HG02610 (cell line): ENCODE measurements around the gene EEF2K.

Experiments
- ATAC-seq: cut with Tn5 transposase; IDR thresholded peaks from one replicate; pipeline ENCODE4 v1.9.1; 2021; ENCODE audit warnings: mild to moderate bottlenecking, moderate library complexity; ENCODE audit not compliant: unreplicated experiment

Gene EEF2K

DNA sequence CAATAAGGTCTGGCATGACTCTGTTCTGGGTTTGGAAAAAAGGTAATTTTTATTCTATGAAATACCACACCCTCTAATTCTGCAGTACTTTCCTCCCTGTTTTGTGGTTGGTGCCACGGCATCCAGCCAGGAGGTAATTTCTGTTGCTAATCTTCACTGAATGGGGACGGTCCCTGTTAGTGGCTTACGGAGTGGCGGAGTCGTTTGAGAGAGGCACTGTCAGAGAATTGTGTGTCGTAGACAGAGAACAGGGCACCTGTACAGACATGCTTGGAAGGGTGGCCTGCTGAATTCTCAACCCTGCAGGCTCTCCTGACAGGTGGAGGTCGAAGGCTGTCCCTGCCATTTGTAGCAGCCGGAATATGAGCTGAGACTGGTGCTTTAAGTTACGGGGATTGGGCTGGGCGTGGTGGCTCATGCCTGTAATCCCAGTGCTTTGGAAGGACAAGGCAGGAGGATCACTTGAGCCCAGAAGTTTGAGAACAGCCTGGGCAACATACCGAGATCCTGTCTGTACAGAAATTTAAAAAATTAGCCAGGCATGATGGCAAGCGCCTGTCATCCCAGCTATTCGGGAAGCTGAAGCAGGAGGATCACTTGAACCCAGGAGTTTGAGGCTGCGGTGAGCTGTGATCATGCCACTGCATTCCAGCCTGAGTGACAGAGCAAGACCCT lies 33.2 kb downstream of the EEF2K start:
- ATAC-seq, result no peak

DNA sequence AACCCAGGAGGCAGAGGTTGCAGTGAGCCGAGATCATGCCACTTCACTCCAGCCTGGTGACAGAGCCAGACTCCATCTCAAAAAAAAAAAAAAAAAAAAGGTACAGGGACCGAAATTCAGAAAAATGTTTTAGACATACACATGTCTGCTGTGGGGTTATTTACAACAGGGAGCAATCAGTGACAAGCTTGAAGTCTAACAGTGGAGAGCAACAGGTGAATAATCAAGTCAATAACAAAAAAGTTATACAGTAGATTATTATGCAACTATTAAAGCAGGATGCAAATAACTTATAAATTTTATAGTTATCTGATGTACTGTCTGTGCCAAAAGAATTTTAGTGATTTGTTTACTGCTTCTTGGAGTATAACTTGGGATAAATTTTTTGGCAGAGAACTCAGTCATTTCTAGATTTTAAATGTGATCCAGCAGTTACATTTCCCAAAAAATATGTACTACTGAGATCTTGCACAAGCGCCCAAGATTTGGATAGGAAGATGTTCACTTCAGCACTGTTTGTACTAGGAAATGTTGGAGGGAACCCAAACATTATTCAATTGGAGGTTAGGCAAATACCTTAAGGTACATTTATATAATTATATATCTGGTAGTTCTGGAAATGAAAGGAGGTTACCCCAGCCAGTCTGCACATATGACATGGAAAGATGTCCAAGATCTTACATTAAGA lies 34.1 kb downstream of the EEF2K start:
- no peak for ATAC-seq

DNA sequence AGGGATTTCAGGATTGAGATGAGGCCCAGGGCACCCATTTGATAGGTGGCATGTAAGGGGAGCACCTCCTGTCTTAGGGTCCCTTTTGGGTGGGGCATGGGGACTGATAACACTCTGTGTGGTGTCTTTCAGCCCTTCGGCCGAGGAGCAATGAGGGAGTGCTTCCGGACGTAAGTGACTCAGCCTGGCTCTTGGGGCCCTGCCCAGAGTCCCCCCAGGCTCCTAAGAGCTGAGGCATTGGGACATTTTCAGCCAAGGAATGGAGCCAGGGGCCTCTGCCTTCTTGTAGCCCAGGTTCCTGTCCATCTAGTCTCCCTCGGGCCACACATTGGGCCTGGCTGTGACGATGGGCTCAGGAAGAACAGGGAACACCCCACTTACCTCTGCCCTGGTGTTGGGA lies 44.4 kb downstream of the EEF2K start:
- ATAC-seq, result no peak

DNA sequence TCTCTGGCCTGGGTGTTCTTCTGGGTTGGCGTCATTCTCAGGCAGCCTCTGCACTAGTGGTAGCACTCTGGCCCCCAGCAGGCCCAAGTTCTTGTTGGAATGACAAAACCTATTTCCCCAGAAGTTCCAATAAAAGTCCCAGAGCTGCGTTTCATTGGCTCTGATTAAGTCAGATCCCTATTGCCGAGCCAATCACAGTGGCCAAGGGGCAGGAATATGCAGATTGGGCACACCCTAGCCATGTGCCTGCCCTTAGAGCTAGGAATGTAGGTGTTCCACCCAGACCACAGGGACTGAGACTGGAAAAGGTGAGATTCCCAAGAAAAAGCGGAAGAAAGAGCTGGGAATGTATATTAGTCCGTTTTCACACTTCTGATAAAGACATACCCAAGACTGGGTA lies 46.2 kb downstream of the EEF2K start:
- ATAC-seq, result no peak

DNA sequence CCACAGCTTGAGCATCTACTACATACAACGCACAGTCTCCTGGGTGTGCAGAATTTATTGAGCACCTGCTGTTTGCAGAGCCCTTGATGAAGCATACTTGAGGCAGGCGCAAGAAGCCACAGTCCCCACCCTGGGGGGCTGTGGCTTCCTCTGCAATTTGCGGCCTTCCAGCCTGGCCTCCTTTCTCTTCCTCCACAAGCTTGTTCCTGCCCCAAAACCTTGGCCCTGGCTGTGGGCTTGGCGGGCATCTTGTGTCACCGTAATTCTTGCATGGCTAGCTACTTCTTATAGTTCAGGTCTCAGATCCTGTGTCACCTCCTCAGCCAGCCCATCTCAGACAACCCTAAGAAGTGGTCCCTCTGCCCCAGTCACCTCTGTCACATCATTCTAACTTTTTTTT lies 47.2 kb downstream of the EEF2K start:
- ATAC-seq, result no peak

DNA sequence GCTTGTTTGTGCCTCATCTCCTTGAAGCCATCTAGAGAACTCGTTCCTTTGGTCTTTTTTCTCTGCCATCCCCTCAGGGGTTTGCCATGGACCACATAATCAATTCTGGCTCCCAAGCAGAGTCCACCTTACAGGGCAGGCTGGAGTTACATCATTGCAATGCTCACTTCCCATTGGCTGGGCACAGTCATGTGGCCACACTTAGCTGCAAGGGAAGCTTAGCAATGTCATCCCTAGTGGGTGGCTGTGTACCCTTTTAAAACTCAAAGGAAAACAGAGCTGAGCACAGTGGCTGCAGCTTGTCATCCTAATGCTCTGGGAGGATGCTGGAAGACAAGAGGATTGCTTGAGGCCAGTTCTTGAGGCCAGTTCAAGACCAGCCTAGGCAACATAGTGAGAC lies 49.3 kb downstream of the EEF2K start:
- no peak for ATAC-seq

DNA sequence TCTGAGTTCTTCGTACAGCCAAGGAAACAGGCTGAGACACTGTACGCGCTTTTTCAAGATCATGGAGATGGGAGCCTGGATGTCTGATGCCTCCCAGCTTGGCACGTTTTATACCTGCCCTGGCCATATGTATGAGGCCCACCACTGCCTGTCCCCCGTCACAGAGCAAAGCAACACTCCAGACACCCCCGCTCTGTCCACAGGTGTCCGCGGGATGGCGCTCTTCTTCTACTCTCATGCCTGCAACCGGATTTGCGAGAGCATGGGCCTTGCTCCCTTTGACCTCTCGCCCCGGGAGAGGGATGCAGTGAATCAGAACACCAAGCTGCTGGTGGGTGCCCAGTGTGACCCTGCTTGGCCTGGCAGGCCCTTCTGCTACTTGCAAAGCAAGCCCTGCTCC lies 51.4 kb downstream of the EEF2K start:
- no peak for ATAC-seq

DNA sequence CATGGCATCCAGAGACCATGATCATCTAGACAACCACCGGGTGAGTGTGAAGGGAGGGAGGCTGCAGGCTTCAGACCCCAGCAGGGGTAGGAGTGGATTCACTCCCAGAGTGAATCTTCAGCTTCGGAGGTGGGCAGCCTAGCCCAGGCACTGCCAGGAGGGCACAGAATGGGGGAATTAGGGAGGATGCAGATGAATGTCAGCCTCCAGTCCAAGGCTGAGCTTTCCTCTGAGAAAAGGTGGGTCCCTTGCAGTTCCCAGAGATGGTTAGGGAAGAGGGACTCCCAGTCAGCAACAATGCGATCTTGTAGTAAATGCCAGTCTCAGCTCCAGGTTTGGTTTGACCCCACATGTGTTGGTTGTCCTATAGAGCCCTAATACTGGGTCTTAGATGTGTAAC lies 54.4 kb downstream of the EEF2K start:
- no peak for ATAC-seq

DNA sequence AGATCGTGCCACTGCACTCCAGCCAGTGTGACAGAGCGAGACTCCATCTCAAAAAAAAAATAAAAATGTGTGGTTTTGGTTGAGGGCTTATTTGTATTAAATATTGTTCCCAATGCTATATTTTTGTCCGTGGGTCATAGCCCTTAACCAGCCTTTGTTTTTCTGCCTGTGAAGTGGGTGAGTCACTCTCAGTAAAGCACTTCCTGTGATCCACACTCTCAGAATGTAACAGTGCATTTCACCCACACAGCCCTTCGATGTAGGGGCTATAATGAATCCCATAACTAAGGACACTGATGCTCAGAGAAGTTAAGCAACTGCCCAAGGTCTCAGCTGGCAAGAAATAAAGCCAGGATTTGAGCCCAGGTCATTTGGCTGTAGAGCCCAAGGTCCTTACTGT lies 56.4 kb downstream of the EEF2K start:
- no peak for ATAC-seq

DNA sequence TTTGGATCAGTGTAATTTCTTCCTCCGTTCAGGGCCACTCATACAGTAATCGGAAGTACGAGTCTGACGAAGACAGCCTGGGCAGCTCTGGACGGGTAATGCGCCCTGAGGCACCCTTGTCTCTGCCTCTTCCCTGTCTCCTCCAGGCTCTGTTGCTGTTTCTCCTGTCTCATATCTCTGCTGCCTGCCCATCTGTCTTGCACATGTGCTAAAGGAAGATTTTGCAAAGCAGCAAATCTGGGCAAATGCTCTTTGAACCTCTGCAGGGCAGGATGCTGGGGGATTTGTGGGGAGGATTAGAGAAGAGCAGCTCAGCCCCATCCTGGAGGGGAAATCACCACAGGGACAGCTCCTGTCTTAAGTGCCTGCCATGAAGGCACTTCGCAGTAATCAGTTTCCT lies 58.7 kb downstream of the EEF2K start:
- ATAC-seq, result no peak

DNA sequence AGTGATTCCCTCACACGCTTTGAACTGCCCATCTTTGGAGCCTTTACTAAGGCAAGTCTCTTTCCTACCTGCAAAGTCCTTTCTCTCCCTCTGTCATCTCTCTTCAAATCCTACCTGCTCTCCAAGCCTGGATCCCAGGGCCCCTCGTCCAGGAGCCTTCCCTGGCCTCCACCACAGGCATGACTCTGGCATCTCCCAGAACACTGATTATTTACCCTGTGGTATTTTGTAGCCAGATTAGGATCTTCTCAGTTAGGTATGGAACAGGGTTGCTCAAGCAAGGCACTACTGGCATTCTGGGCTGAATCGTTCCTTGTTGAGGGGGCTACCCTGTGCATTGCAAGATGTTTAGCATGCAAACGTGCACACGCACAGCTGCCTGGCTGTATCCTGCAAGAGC lies 59.3 kb downstream of the EEF2K start:
- no peak for ATAC-seq

DNA sequence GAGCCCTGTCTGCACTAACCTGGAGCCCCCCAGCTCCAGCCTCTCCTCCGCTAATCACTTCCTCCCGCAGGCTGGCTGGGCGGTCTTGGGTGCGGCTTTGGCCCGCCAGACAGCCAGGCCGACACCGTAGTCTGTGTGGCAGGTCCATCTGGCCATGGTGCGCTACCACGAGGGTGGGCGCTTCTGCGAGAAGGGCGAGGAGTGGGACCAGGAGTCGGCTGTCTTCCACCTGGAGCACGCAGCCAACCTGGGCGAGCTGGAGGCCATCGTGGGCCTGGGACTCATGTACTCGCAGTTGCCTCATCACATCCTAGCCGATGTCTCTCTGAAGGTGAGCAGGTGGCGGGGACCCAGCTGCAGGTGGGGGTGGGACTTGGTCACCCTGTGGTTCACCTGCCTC lies 60.5 kb downstream of the EEF2K start:
- no peak for ATAC-seq

DNA sequence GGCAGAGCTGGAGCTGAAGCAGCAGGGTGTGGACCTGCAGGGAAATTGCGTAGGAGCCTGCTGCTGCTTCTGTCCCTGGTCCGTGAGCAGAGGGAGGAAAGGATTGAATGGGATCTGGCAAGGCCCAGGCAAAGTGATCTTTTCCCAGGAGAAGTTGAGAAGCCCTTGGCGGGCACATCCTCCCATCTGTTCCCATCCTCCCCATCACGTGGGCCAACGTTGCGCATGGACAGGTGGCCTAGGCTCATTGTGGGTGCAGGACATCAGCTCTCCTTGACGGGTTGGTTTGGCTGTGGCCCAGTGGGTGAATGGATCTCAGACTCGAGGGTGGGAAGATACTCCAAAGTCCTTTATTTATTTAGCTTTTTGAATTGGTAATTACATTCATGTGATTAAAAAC lies 61.7 kb downstream of the EEF2K start:
- ATAC-seq, result no peak

DNA sequence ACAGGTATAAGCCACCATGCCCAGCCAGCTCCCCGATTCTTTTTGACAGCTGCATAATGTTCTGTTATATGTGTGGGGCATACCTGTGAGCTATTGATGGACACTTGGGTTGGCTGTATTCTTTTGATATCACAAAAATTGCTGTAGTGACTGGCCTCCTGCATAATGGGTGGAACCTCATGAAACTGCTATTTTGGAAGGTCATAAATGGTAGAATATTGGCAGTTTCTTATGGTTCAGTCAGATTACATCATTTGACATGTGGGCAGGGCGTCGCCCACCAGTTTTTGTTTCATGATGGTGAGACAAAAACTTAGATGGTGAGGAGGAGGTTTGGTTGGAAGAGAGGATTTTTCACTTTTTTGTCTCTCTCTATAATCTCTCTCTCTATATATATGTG lies 64.4 kb downstream of the EEF2K start:
- no peak for ATAC-seq

DNA sequence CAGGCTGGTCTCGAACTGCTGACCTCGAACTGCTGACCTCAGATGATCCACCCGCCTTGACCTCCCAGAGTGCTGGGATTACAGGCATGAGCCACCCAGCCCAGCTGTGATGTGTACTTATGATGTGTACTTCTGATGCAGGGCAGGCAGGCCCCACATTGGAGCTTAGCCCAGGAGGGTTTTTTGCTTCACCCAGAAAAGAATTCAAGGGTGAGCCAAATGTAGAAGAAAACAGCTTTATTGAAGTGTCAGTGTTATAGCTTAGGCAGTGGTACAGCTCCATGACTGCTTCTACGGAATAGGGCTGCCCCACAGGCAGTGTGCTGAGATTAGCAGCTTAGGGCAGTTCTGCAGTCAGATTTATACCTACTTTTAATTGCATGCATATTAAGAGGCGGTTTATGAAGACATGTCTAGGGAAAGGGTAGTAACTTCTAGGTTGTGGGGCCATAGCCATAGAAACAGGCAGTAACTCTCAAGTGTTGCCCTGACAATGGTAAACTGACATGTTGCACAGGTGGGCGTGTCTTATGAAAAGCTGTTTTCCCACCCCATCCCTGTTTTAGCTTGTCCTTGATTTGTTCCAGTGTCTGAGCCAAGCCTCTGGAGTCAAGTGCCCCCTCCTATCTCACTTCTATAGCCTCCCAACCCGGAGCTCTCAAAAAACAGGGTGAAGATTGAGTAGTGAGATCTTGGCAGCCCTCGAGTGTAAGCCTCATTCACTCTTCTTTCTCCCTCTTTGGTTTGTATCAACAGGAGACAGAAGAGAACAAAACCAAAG lies 67.0 kb downstream of the EEF2K start:
- no peak for ATAC-seq

DNA sequence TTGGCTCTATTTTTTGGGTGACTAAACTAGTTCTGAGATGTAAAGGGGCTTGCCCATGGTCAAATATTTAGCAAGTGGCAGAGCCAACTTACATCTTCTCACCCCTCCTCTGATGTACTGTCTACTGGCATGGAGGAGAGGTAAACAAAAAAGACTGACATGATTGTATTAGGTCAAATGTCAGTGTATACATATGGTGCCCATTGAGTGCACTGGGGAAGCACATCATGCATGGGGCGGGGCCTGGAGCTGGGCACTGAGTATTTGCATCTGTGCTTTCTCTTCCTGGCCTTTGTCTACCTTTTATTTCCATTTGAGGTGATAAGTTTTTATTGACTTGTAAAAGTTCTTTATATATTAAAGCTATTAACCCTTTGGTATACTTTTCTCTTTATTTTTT lies 68.8 kb downstream of the EEF2K start:
- no peak for ATAC-seq

DNA sequence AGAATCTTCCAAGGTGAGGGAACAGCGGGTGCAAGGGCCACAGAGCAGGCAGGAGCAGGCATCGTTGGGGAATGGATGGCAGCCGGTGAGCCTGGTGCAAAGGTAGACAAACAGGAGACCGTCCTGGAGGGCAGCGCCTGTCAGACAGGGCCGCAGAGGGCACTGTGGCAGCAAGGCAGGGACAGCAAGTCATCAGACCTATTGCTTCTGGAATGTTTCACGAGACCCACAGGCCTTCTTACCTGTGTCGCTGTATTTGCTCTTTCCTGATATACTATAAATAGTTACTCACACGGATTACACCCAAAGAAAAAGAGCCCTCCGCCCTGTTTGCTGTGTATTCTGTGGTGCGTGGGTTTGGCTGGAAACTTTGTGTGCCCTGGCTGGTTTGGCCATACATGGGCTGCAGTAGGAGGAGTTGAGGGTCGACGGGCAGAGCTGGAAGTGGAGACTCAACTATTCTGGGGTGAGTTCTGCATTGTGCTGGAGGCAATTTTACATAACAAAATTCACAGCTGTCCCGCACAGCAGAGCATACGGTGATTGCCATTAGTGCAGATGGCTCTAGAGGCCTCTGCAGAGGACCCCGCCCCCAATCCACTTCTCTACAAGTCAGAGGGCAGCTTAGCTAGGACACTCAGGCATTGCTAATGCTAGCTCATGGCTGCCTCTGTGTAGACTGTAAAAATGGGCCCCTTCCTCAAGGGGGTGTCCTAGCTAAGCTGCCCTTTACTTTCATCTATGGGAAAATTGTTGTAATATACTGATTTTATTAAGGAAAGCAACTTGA lies 72.6 kb downstream of the EEF2K start:
- ATAC-seq, result no peak

DNA sequence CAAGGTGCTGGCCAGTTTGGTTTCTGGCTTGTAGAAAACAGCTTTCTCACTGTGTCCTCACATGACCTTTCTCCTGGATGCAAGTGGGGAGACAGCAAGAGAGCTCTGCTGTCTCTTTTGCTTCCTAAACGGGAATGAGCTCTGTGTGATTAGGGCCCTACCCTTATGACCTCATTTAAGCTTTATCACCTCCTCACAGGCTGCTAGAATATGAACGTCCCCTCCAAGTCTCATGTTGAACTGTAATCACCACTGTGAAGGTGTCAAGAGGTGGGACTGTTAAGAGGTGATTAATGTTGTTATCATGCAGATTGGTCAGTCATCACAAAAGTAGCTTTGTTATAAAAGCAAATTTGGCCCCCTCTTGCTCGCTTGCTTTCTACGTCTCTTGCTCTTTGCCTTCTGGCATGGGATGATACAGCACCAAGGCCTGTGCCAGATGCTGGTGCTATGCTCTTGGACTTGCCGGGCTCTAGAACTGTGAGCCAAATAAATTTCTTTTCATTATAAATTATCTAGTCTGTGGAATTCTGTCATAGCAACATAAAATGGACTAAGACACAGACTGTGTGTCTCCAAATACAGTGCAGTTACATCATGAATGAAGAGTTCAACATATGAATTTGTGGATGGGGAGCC lies 76.3 kb downstream of the EEF2K start:
- no peak for ATAC-seq

DNA sequence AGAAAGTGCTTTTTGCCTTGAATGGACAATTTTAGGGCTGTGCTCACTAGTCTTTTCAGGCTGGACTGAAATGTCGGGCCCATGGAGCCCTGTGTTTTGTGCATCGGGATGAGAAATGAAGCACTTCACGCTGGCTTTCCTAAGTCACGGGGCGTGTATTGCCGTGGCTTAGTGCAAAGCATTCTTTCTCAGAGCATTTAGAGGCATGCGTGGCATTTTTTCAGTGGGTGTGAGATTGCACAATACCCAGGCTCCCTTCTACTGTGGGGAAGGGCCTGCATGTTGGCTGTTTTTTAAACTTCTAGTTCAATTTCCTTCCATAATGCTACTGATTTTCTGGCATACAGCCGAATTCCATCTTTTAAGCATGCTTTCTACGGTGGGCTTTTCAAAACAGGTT lies 78.6 kb downstream of the EEF2K start:
- no peak for ATAC-seq

DNA sequence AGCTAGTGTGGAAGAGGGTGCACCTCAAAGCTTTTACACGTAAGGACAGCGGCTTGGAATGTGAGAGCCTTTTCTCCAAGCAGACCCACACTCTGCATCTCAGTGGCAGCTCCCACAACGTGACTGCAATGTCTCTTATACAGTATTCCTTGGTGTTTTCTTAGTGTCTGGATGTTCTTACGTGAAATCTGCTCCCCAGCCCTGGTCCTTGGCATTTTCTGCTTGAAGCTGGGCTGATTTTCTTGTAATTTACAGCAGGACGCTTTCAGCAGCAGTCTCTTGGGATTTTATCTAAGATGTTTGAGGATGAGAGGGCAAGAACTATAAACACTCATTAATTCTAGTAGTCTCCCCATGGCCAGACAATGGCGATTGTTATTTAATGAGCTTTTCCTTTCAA lies 79.0 kb downstream of the EEF2K start:
- no peak for ATAC-seq

DNA sequence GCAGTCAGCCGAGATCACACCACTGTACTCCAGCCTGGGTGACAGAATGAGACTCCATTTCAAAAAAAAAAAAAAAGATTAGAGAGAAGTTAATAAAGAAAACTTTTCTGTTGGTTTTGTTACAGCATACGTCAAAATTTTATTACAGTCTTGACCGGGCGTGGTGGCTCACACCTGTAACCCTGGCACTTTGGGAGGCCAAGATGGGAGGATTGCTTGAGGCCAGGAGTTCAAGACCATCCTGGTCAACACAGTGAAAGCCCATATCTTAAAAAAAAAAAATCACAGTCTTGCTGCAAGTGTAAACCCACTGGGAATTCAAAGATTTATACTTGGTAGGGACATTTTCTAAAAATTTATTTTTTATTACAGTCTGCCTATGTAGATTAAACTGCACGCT lies 84.9 kb downstream of the EEF2K start:
- ATAC-seq, result no peak
